ENCODE measurements around the gene TMEM117.

GRCh38 chr12:44063671-44064070 lies 227.8 kb downstream of the TMEM117 start:
- TF ChIP-seq CTCF (optimal IDR thresholded peaks at IDR 0.05 in 1 of 3, IDR thresholded peaks at IDR 0.05 in 1 of 3, conservative IDR thresholded peaks at IDR 0.05 in 1 of 3; ENCODE audit: extremely low read depth in 1 of 3, insufficient read depth in 2 of 3, low read length in 3 of 3): no peak
- no peak for TF ChIP-seq EZH2 (IDR thresholded peaks at IDR 0.05; ENCODE audit: low read length)

Data from keratinocyte (primary cell).